ENCODE data around the gene APLP1.
"Not testable (repeated sequence)": the region's sequence is repeated elsewhere in the genome, so short reads cannot be mapped to it uniquely, and the experiment has no call there.

APLP1 gene

DNA sequence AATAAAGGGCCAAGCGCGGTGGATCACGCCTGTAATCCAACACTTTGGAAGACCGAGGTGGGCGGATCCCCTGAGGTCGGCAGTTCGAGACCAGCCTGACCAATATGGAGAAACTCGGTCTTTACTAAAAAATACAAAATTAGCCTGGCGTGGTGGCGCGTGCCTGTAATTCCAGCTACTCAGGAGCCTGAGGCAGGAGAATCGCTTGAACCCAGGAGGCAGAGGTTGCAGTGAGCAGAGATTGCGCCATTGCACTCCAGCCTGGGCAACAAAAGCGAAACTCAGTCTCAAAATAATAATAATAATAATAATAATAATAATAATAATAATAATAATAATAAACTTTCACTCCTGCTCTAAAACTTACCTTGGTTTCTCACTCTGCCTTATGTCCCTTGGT is 42.0 kb downstream of the APLP1 start:
- WGBS = 94% methylated on average over 13 of the region's 14 CpGs
- not testable (repeated sequence) for H3K4me3 ChIP-seq (ENCODE audit: insufficient read depth in 1 of 2, low read depth in 1 of 2, low read length in 2 of 2); H3K14ac ChIP-seq (ENCODE audit: low read length in 2 of 2); H3K9ac ChIP-seq (ENCODE audit: low read length); H3K27me3 ChIP-seq (ENCODE audit: control insufficient read depth in 1 of 2, insufficient read depth in 1 of 2, low read length in 2 of 2); H2BK15ac ChIP-seq (ENCODE audit: low read depth, poor library complexity, severe bottlenecking); H2BK5ac ChIP-seq (ENCODE audit: low read depth, low read length, poor library complexity, severe bottlenecking); H3K27ac ChIP-seq (ENCODE audit: low read length, poor library complexity, severe bottlenecking); H3K4me2 ChIP-seq (ENCODE audit: low read length, poor library complexity, severe bottlenecking); H3K4ac ChIP-seq (ENCODE audit: low read depth in 1 of 2, low read length in 2 of 2); H4K91ac ChIP-seq (ENCODE audit: low read length); H3K4me1 ChIP-seq (ENCODE audit: control insufficient read depth, insufficient read depth, low read depth, low read length); H3K18ac ChIP-seq (ENCODE audit: low read depth in 1 of 2, low read length in 2 of 2); H3K9me3 ChIP-seq (ENCODE audit: control insufficient read depth, low read length); H3K79me1 ChIP-seq (replicated peaks; ENCODE audit: low read length, poor library complexity, severe bottlenecking); H3K36me3 ChIP-seq (ENCODE audit: control insufficient read depth in 1 of 2, insufficient read depth in 2 of 2, low read depth in 1 of 2, low read length in 2 of 2); H2AK5ac ChIP-seq (ENCODE audit: low read length, severe bottlenecking); H2BK12ac ChIP-seq (ENCODE audit: low read length in 2 of 2); H3K23ac ChIP-seq (ENCODE audit: low read length in 2 of 2); H4K8ac ChIP-seq (ENCODE audit: low read length); H2AFZ ChIP-seq (ENCODE audit: low read depth, low read length); DNase-seq; H2BK120ac ChIP-seq (ENCODE audit: low read depth, low read length)

GRCh38 chr19:35911173-35911572 is 42.8 kb downstream of the APLP1 start:
- Histone ChIP-seq H2BK5ac (ENCODE audit: low read depth, low read length, poor library complexity, severe bottlenecking) (no peak overlapping the region), H3K79me1 (replicated peaks; ENCODE audit: low read length, poor library complexity, severe bottlenecking) (no peaks in the 10 kb centered on the region), H3K4ac (ENCODE audit: low read depth in 1 of 2, low read length in 2 of 2) (no peak overlapping the region), H4K91ac (ENCODE audit: low read length) (no peak overlapping the region), H3K4me2 (ENCODE audit: low read length, poor library complexity, severe bottlenecking) (no peak overlapping the region), H3K27me3 (ENCODE audit: control insufficient read depth in 1 of 2, insufficient read depth in 1 of 2, low read length in 2 of 2) (no peaks in the 10 kb centered on the region), H2BK120ac (ENCODE audit: low read depth, low read length) (no peak overlapping the region), H3K36me3 (ENCODE audit: control insufficient read depth in 1 of 2, insufficient read depth in 2 of 2, low read depth in 1 of 2, low read length in 2 of 2) (no peaks in the 10 kb centered on the region), H2AK5ac (ENCODE audit: low read length, severe bottlenecking) (no peak overlapping the region), H3K9ac (ENCODE audit: low read length) (no peak overlapping the region), H3K27ac (ENCODE audit: low read length, poor library complexity, severe bottlenecking) (no peak overlapping the region), H3K14ac (ENCODE audit: low read length in 2 of 2) (no peak overlapping the region), H3K18ac (ENCODE audit: low read depth in 1 of 2, low read length in 2 of 2) (no peak overlapping the region), H3K4me3 (ENCODE audit: insufficient read depth in 1 of 2, low read depth in 1 of 2, low read length in 2 of 2) (no peak overlapping the region), H2AFZ (ENCODE audit: low read depth, low read length) (no peak overlapping the region), H4K8ac (ENCODE audit: low read length) (no peak overlapping the region), H2BK15ac (ENCODE audit: low read depth, poor library complexity, severe bottlenecking) (no peak overlapping the region), H3K9me3 (ENCODE audit: control insufficient read depth, low read length) (no peaks in the 10 kb centered on the region), H3K23ac (ENCODE audit: low read length in 2 of 2) (no peak overlapping the region), H2BK12ac (ENCODE audit: low read length in 2 of 2) (no peak overlapping the region), H3K4me1 (ENCODE audit: control insufficient read depth, insufficient read depth, low read depth, low read length) (peaks cover 3% of the 10 kb centered on the region)
- no peak for DNase-seq
- 55% methylated on average over 3 of the region's 3 CpGs for WGBS

DNA sequence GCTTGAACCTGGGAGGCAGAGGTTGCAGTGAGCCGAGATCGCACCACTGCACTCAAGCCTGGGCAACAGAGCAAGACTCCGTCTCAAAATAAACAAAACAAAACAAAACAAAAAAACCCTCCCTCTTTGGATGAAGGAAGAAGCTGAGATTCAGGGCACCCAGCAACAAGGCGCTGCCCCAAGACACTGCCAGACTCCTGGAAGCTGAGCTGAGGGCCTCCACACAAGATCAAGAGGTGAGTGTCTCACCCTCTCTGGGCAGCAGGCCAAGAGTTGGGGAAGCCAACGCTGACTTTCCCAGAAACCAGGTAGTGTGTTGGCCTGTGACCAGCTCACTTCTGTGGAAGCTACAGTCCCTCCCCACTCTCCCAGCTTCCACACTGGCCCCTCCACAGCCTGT is 43.4 kb downstream of the APLP1 start:
- Histone ChIP-seq H3K9ac (ENCODE audit: low read length) (no peak overlapping the region), H3K9me3 (ENCODE audit: control insufficient read depth, low read length) (no peaks in the 10 kb centered on the region), H4K91ac (ENCODE audit: low read length) (no peak overlapping the region), H2BK15ac (ENCODE audit: low read depth, poor library complexity, severe bottlenecking) (no peak overlapping the region), H3K4me2 (ENCODE audit: low read length, poor library complexity, severe bottlenecking) (no peak overlapping the region), H2BK5ac (ENCODE audit: low read depth, low read length, poor library complexity, severe bottlenecking) (no peak overlapping the region), H3K27me3 (ENCODE audit: control insufficient read depth in 1 of 2, insufficient read depth in 1 of 2, low read length in 2 of 2) (peaks cover 0 to 2% of the 10 kb centered on the region in 2 experiments), H3K4me1 (ENCODE audit: control insufficient read depth, insufficient read depth, low read depth, low read length) (peaks cover 3% of the 10 kb centered on the region), H3K18ac (ENCODE audit: low read depth in 1 of 2, low read length in 2 of 2) (no peak overlapping the region), H2AK5ac (ENCODE audit: low read length, severe bottlenecking) (no peak overlapping the region), H2BK120ac (ENCODE audit: low read depth, low read length) (no peak overlapping the region), H3K27ac (ENCODE audit: low read length, poor library complexity, severe bottlenecking) (no peak overlapping the region), H3K14ac (ENCODE audit: low read length in 2 of 2) (no peak overlapping the region), H2AFZ (ENCODE audit: low read depth, low read length) (no peak overlapping the region), H2BK12ac (ENCODE audit: low read length in 2 of 2) (no peak overlapping the region), H4K8ac (ENCODE audit: low read length) (no peak overlapping the region), H3K4ac (ENCODE audit: low read depth in 1 of 2, low read length in 2 of 2) (no peak overlapping the region), H3K23ac (ENCODE audit: low read length in 2 of 2) (no peak overlapping the region), H3K4me3 (ENCODE audit: insufficient read depth in 1 of 2, low read depth in 1 of 2, low read length in 2 of 2) (no peak overlapping the region), H3K79me1 (replicated peaks; ENCODE audit: low read length, poor library complexity, severe bottlenecking) (no peaks in the 10 kb centered on the region), H3K36me3 (ENCODE audit: control insufficient read depth in 1 of 2, insufficient read depth in 2 of 2, low read depth in 1 of 2, low read length in 2 of 2) (no peaks in the 10 kb centered on the region)
- 67% methylated on average over 3 of the region's 5 CpGs for WGBS
- DNase-seq = no peak

- no peak overlapping the region for H3K18ac ChIP-seq (ENCODE audit: low read depth in 1 of 2, low read length in 2 of 2)
Observed at GRCh38 chr19:35913589-35913988, 45.2 kb downstream of the APLP1 start.

More at GRCh38 chr19:35913589-35913988, 45.2 kb downstream of the APLP1 start:
- Histone ChIP-seq H3K36me3 (ENCODE audit: control insufficient read depth in 1 of 2, insufficient read depth in 2 of 2, low read depth in 1 of 2, low read length in 2 of 2) (no peaks in the 10 kb centered on the region), H2BK12ac (ENCODE audit: low read length in 2 of 2) (no peak overlapping the region), H3K14ac (ENCODE audit: low read length in 2 of 2) (no peak overlapping the region), H3K4ac (ENCODE audit: low read depth in 1 of 2, low read length in 2 of 2) (no peak overlapping the region), H2BK15ac (ENCODE audit: low read depth, poor library complexity, severe bottlenecking) (no peak overlapping the region), H3K79me1 (replicated peaks; ENCODE audit: low read length, poor library complexity, severe bottlenecking) (no peaks in the 10 kb centered on the region), H4K91ac (ENCODE audit: low read length) (no peak overlapping the region), H3K4me1 (ENCODE audit: control insufficient read depth, insufficient read depth, low read depth, low read length) (peaks cover 3% of the 10 kb centered on the region), H2AK5ac (ENCODE audit: low read length, severe bottlenecking) (no peak overlapping the region), H4K8ac (ENCODE audit: low read length) (no peak overlapping the region), H3K23ac (ENCODE audit: low read length in 2 of 2) (no peak overlapping the region), H3K27ac (ENCODE audit: low read length, poor library complexity, severe bottlenecking) (no peak overlapping the region), H2AFZ (ENCODE audit: low read depth, low read length) (no peak overlapping the region), H3K9me3 (ENCODE audit: control insufficient read depth, low read length) (no peaks in the 10 kb centered on the region), H3K4me2 (ENCODE audit: low read length, poor library complexity, severe bottlenecking) (no peak overlapping the region), H3K4me3 (ENCODE audit: insufficient read depth in 1 of 2, low read depth in 1 of 2, low read length in 2 of 2) (no peak overlapping the region), H2BK5ac (ENCODE audit: low read depth, low read length, poor library complexity, severe bottlenecking) (no peak overlapping the region), H3K27me3 (ENCODE audit: control insufficient read depth in 1 of 2, insufficient read depth in 1 of 2, low read length in 2 of 2) (peaks cover 0 to 3% of the 10 kb centered on the region in 2 experiments), H3K9ac (ENCODE audit: low read length) (no peak overlapping the region), H2BK120ac (ENCODE audit: low read depth, low read length) (no peak overlapping the region)
- WGBS = 55% methylated on average over 6 of the region's 7 CpGs
- DNase-seq = peak; percentile 27

All from mesenchymal stem cell (in vitro differentiated cells and primary cell).